Liver (tissue), 3 donors: ENCODE results near the gene VASH2.

Source experiments
- GABPA ChIP-seq, 2 donors: IDR thresholded peaks in 1 of 2; conservative IDR thresholded peaks in 1 of 2; 2 replicates each; pipeline ENCODE4 v1.6.1; 2016; ENCODE audit warnings: antibody characterized with exemption in 2 of 2, mild to moderate bottlenecking in 1 of 2, moderate library complexity in 1 of 2
- MAX ChIP-seq: IDR thresholded peaks from 2 replicates; pipeline ENCODE4 v1.6.1; 2016; ENCODE audit warnings: antibody characterized with exemption
- RAD21 ChIP-seq, 2 donors: IDR thresholded peaks; 2 replicates each; pipeline ENCODE4 v1.6.1; 2016; ENCODE audit warnings: antibody characterized with exemption in 2 of 2, mild to moderate bottlenecking in 2 of 2
- RXRA ChIP-seq, 2 donors: IDR thresholded peaks; 2 replicates each; pipeline ENCODE4 v1.6.1; 2017 to 2018; ENCODE audit warnings: antibody characterized with exemption in 2 of 2, mild to moderate bottlenecking in 1 of 2
- TF ChIP-seq, protein P1 (sequence below): fragments of 150-350 bp; IDR thresholded peaks from 2 replicates; pipeline ENCODE4 v1.5.1; 2017; ENCODE audit warnings: improper control_type of control experiment, low read depth, low read length; ENCODE audit not compliant: missing input control
- TF ChIP-seq, protein P2 (sequence below): IDR thresholded peaks from 2 replicates; pipeline ENCODE4 v1.6.1; 2016; ENCODE audit warnings: antibody characterized with exemption
- TF ChIP-seq, protein P3 (sequence below): IDR thresholded peaks from 2 replicates; pipeline ENCODE4 v1.6.1; 2016; ENCODE audit warnings: antibody characterized with exemption
- donor health status: healthy.
- donor health status: healthy.

- TF ChIP-seq, protein P1, sequence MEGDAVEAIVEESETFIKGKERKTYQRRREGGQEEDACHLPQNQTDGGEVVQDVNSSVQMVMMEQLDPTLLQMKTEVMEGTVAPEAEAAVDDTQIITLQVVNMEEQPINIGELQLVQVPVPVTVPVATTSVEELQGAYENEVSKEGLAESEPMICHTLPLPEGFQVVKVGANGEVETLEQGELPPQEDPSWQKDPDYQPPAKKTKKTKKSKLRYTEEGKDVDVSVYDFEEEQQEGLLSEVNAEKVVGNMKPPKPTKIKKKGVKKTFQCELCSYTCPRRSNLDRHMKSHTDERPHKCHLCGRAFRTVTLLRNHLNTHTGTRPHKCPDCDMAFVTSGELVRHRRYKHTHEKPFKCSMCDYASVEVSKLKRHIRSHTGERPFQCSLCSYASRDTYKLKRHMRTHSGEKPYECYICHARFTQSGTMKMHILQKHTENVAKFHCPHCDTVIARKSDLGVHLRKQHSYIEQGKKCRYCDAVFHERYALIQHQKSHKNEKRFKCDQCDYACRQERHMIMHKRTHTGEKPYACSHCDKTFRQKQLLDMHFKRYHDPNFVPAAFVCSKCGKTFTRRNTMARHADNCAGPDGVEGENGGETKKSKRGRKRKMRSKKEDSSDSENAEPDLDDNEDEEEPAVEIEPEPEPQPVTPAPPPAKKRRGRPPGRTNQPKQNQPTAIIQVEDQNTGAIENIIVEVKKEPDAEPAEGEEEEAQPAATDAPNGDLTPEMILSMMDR, result no peak
- TF ChIP-seq, protein P2, sequence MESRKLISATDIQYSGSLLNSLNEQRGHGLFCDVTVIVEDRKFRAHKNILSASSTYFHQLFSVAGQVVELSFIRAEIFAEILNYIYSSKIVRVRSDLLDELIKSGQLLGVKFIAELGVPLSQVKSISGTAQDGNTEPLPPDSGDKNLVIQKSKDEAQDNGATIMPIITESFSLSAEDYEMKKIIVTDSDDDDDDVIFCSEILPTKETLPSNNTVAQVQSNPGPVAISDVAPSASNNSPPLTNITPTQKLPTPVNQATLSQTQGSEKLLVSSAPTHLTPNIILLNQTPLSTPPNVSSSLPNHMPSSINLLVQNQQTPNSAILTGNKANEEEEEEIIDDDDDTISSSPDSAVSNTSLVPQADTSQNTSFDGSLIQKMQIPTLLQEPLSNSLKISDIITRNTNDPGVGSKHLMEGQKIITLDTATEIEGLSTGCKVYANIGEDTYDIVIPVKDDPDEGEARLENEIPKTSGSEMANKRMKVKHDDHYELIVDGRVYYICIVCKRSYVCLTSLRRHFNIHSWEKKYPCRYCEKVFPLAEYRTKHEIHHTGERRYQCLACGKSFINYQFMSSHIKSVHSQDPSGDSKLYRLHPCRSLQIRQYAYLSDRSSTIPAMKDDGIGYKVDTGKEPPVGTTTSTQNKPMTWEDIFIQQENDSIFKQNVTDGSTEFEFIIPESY, result no peak
- no peak for TF ChIP-seq RAD21 (IDR thresholded peaks at IDR 0.05)
- no peak for TF ChIP-seq MAX
- no peak for TF ChIP-seq RXRA (IDR thresholded peaks at IDR 0.05)
- TF ChIP-seq GABPA (IDR thresholded peaks at IDR 0.05 in 1 of 2, conservative IDR thresholded peaks at IDR 0.05 in 1 of 2), result no peak
- TF ChIP-seq, protein P3, sequence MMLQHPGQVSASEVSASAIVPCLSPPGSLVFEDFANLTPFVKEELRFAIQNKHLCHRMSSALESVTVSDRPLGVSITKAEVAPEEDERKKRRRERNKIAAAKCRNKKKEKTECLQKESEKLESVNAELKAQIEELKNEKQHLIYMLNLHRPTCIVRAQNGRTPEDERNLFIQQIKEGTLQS, result no peak
These were observed 4.7 kb upstream of the VASH2 start for GRCh38 chr1:212945463-212946160.
